Immature natural killer cell (primary cell): ENCODE results near the gene LDAF1. TPM values are rescaled to one million over a fixed set of nuclear protein-coding genes. Genes with fewer than 3 reads are reported as not detected.
"Not testable (repeated sequence)": the region's sequence is repeated elsewhere in the genome, so short reads cannot be mapped to it uniquely, and the experiment has no call there.

ENCODE experiments used
- DNase-seq, 3 donors: peaks; one replicate each; pipeline ENCODE4 v3.0.0; 2022; ENCODE audit warnings: mixed read lengths in 1 of 3
- H3K27ac Mint-ChIP-seq, 6 donors: one replicate each; pipeline ENCODE4 v1.8.0; 2020; ENCODE audit warnings: mixed read lengths in 6 of 6, mild to moderate bottlenecking in 5 of 6, inconsistent platforms in 4 of 6, moderate library complexity in 3 of 6
- H3K27me3 Mint-ChIP-seq, 3 donors: one replicate each; pipeline ENCODE4 v1.8.0; 2020 to 2021; ENCODE audit warnings: low read depth in 3 of 3, mild to moderate bottlenecking in 3 of 3, mixed read lengths in 3 of 3, moderate library complexity in 3 of 3, inconsistent platforms in 1 of 3
- H3K36me3 Mint-ChIP-seq, 3 donors: one replicate each; pipeline ENCODE4 v1.8.0; 2020; ENCODE audit warnings: mixed read lengths in 3 of 3, inconsistent platforms in 2 of 3, mild to moderate bottlenecking in 2 of 3
- H3K4me1 Mint-ChIP-seq, 2 donors: one replicate each; pipeline ENCODE4 v1.8.0; 2020; ENCODE audit warnings: inconsistent platforms in 2 of 2, mild to moderate bottlenecking in 2 of 2, mixed read lengths in 2 of 2, moderate library complexity in 1 of 2
- H3K4me3 Mint-ChIP-seq, 5 donors: one replicate each; pipeline ENCODE4 v1.8.0; 2020; ENCODE audit warnings: mild to moderate bottlenecking in 5 of 5, mixed read lengths in 5 of 5, inconsistent platforms in 3 of 5, moderate library complexity in 3 of 5
- H3K9me3 Mint-ChIP-seq, 6 donors: one replicate each; pipeline ENCODE4 v1.8.0; 2020; ENCODE audit warnings: mild to moderate bottlenecking in 6 of 6, mixed read lengths in 6 of 6, inconsistent platforms in 4 of 6, moderate library complexity in 3 of 6
- polyA plus RNA-seq, 3 donors: library from polyadenylated mRNA; unstranded; fragments of 300-500 nt; fragmentation: Illumina TruSeq; gene quantifications; one replicate each; pipeline ENCODE4 v1.2.3, GENCODE V29; 2021

LDAF1 gene
- polyA plus RNA-seq = 10 to 100 TPM in 2 of 3 donors, 1 to 10 TPM in 1; 8.2 to 17.5 (median 16.4) TPM

GRCh38 chr16:21158208-21159110 lies at the start of gene LDAF1:
TSS of gene LDAF1 (plus strand) at chr16:21158674. CDS start at chr16:21161183, 2,509 bp downstream.
- Mint-ChIP-seq H3K4me1 (peaks cover 22 to 25% of the 10 kb centered on the region in 2 donors), H3K36me3 (peaks cover 0 to 3% (median 0%) of the 10 kb centered on the region in 3 donors), H3K27ac (peak within 1 kb of the TSS in 5 of 6 donors; percentile 18 to 83 (median 70)), H3K9me3 (no peaks in the 10 kb centered on the region), H3K27me3 (no peaks in the 10 kb centered on the region), H3K4me3 (peak within 1 kb of the TSS; percentile 88 to 92 (median 89))
- DNase-seq = peak; percentile 53 to 69 (median 68)

- H3K4me1 Mint-ChIP-seq = peaks cover 2 to 12% of the 10 kb centered on the region in 2 donors
- not testable (repeated sequence) for H3K27me3 Mint-ChIP-seq, H3K4me3 Mint-ChIP-seq
Measured at GRCh38 chr16:21115551-21115950, 42.9 kb upstream of the LDAF1 start.

GRCh38 chr16:21116148-21116693 lies 42.3 kb upstream of the LDAF1 start:
- Mint-ChIP-seq H3K9me3 (no peaks in the 10 kb centered on the region), H3K27ac (peak overlapping the region in 3 of 6 donors; percentile 13 to 62 (median 15)), H3K4me3 (peak overlapping the region; percentile 59 to 77 (median 70)), H3K27me3 (peaks cover 0 to 4% (median 3%) of the 10 kb centered on the region in 3 donors), H3K4me1 (peaks cover 2 to 12% of the 10 kb centered on the region in 2 donors), H3K36me3 (no peaks in the 10 kb centered on the region)
- no peak for DNase-seq

More at GRCh38 chr16:21115551-21115950, 42.9 kb upstream of the LDAF1 start:
- DNase-seq, H3K9me3 Mint-ChIP-seq, H3K27ac Mint-ChIP-seq, H3K36me3 Mint-ChIP-seq: not testable (repeated sequence)

- Mint-ChIP-seq H3K36me3 (no peaks in the 10 kb centered on the region), H3K27me3 (peaks cover 0 to 8% (median 3%) of the 10 kb centered on the region in 3 donors), H3K27ac (peak overlapping the region in 1 of 6 donors; percentile 51), H3K9me3 (no peaks in the 10 kb centered on the region), H3K4me3 (no peak overlapping the region), H3K4me1 (peaks cover 2 to 12% of the 10 kb centered on the region in 2 donors)
- DNase-seq = no peak
Measured at GRCh38 chr16:21117567-21117966, 40.9 kb upstream of the LDAF1 start.

GRCh38 chr16:21120976-21121520 lies 37.4 kb upstream of the LDAF1 start:
- H3K4me3 Mint-ChIP-seq = no peak overlapping the region
- peaks cover 2 to 11% of the 10 kb centered on the region in 2 donors for H3K4me1 Mint-ChIP-seq
- H3K27ac Mint-ChIP-seq = no peak overlapping the region
- no peaks in the 10 kb centered on the region for H3K36me3 Mint-ChIP-seq
- H3K27me3 Mint-ChIP-seq = peaks cover 0 to 10% (median 3%) of the 10 kb centered on the region in 3 donors
- DNase-seq = no peak
- no peaks in the 10 kb centered on the region for H3K9me3 Mint-ChIP-seq

- no peaks in the 10 kb centered on the region for H3K36me3 Mint-ChIP-seq
- H3K27ac Mint-ChIP-seq = no peak overlapping the region
- DNase-seq = no peak
- H3K4me3 Mint-ChIP-seq = no peak overlapping the region
- no peaks in the 10 kb centered on the region for H3K9me3 Mint-ChIP-seq
- H3K27me3 Mint-ChIP-seq = peaks cover 0 to 8% (median 0%) of the 10 kb centered on the region in 3 donors
- no peaks in the 10 kb centered on the region for H3K4me1 Mint-ChIP-seq
Measured at GRCh38 chr16:21125191-21125590, 33.3 kb upstream of the LDAF1 start.

- Mint-ChIP-seq H3K27me3 (peaks cover 0 to 8% (median 0%) of the 10 kb centered on the region in 3 donors), H3K9me3 (no peaks in the 10 kb centered on the region), H3K36me3 (no peaks in the 10 kb centered on the region), H3K4me3 (no peak overlapping the region), H3K4me1 (no peaks in the 10 kb centered on the region), H3K27ac (no peak overlapping the region)
- DNase-seq = no peak
Measured at GRCh38 chr16:21126518-21126917, 32.0 kb upstream of the LDAF1 start.

- Mint-ChIP-seq H3K27ac (no peak overlapping the region), H3K36me3 (no peaks in the 10 kb centered on the region), H3K4me1 (no peaks in the 10 kb centered on the region), H3K27me3 (peaks cover 0 to 4% (median 0%) of the 10 kb centered on the region in 3 donors), H3K9me3 (no peaks in the 10 kb centered on the region), H3K4me3 (no peak overlapping the region)
- DNase-seq = no peak
Measured at GRCh38 chr16:21128991-21129390, 29.5 kb upstream of the LDAF1 start.

GRCh38 chr16:21130811-21131210 lies 27.7 kb upstream of the LDAF1 start:
- DNase-seq = no peak
- no peak overlapping the region for H3K27ac Mint-ChIP-seq
- no peaks in the 10 kb centered on the region for H3K36me3 Mint-ChIP-seq
- no peaks in the 10 kb centered on the region for H3K9me3 Mint-ChIP-seq
- peaks cover 0 to 2% (median 0%) of the 10 kb centered on the region in 3 donors for H3K27me3 Mint-ChIP-seq
- no peaks in the 10 kb centered on the region for H3K4me1 Mint-ChIP-seq
- no peak overlapping the region for H3K4me3 Mint-ChIP-seq

GRCh38 chr16:21134053-21134452 lies 24.4 kb upstream of the LDAF1 start:
- no peak overlapping the region for H3K4me3 Mint-ChIP-seq
- H3K36me3 Mint-ChIP-seq = no peaks in the 10 kb centered on the region
- H3K27me3 Mint-ChIP-seq = peaks cover 0 to 3% (median 2%) of the 10 kb centered on the region in 3 donors
- H3K27ac Mint-ChIP-seq = no peak overlapping the region
- no peaks in the 10 kb centered on the region for H3K9me3 Mint-ChIP-seq
- H3K4me1 Mint-ChIP-seq = no peaks in the 10 kb centered on the region
- DNase-seq = no peak

- no peak overlapping the region for H3K27ac Mint-ChIP-seq
- no peak for DNase-seq
- no peaks in the 10 kb centered on the region for H3K4me1 Mint-ChIP-seq
- no peak overlapping the region for H3K4me3 Mint-ChIP-seq
- no peaks in the 10 kb centered on the region for H3K36me3 Mint-ChIP-seq
- H3K27me3 Mint-ChIP-seq = peaks cover 2 to 12% (median 5%) of the 10 kb centered on the region in 3 donors
- no peaks in the 10 kb centered on the region for H3K9me3 Mint-ChIP-seq
Measured at GRCh38 chr16:21145738-21146137, 12.7 kb upstream of the LDAF1 start.

GRCh38 chr16:21150375-21151001 lies 8.0 kb upstream of the LDAF1 start, which contains the start of gene DNAH3:
TSS of gene DNAH3 (minus strand) at chr16:21150846. CDS start at chr16:21150319, 527 bp downstream.
- no peak within 1 kb of the TSS for H3K4me3 Mint-ChIP-seq
- no peak for DNase-seq
- no peaks in the 10 kb centered on the region for H3K36me3 Mint-ChIP-seq
- H3K4me1 Mint-ChIP-seq = no peaks in the 10 kb centered on the region
- peaks cover 2 to 10% (median 7%) of the 10 kb centered on the region in 3 donors for H3K27me3 Mint-ChIP-seq
- no peaks in the 10 kb centered on the region for H3K9me3 Mint-ChIP-seq
- no peak within 1 kb of the TSS for H3K27ac Mint-ChIP-seq

- not testable (repeated sequence) for H3K36me3 Mint-ChIP-seq, H3K4me3 Mint-ChIP-seq
Measured at GRCh38 chr16:21152160-21153030, 6.1 kb upstream of the LDAF1 start.

More at GRCh38 chr16:21152160-21153030, 6.1 kb upstream of the LDAF1 start:
- DNase-seq, H3K4me1 Mint-ChIP-seq, H3K9me3 Mint-ChIP-seq, H3K27me3 Mint-ChIP-seq, H3K27ac Mint-ChIP-seq: not testable (repeated sequence)
